ENCODE measurements around the gene ZCCHC4.
"Not testable (repeated sequence)": the region's sequence is repeated elsewhere in the genome, so short reads cannot be mapped to it uniquely, and the experiment has no call there.

The ZCCHC4 gene

DNA sequence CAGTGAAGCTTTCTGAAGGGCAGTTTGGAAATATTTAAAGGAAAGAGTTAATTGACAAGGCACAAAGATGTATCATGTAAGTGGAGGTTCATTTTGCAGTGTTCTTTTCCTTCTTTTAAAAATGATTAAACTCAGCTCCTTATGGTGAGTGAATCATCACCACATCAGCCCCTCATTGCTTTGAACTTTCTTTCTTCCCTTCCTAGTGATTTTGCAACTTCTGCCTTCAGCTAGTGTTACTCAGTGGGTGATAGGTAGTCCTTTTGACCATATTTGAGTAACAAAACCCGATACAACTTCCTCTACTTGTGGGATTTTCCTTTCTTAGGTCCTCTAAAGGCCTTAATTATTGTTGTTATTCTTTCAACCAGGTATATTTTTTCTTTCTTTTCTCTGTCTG, 8.2 kb downstream of the ZCCHC4 start:
- DNase-seq = peak; percentile 93

GRCh38 chr4:25321703-25322102, 9.1 kb downstream of the ZCCHC4 start:
- no peak for DNase-seq

DNA sequence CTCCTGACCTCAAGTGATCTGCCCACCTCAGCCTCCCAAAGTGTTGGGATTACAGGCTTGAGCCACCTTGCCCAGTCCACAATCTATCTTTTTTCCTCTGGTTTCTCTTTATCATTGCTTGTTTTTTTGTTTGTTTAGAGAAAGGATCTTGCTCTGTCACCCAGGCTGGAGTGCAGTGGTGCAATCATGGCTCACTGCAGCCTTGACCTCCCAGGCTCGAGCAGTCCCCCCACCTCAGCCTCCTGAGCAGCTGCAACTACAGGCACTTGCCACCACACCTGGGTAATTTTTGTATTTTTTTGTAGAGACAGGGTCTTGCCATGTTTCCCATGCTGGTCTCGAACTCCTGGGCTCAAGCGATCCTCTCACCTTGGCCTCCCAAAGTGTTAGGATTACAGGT, 15.9 kb downstream of the ZCCHC4 start:
- not testable (repeated sequence) for DNase-seq

DNA sequence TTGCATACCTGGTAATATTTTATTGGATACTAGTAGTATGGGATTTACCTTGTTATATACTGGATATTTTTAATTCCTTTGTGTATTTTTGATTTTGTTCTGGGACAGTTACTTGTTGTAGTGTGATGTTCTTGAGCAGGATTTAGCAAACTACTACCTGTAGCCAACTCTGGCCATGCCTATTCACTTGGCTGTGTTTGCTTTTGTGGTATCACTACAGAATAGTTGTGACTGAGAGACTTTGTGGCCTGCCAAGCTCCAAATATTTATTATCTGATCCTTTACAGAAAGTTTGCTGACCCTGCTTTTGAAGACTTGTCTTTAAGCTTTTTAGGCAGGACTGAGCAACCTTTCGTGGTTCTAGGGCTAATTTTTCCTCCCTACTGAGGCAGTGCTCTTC, 17.8 kb downstream of the ZCCHC4 start:
- DNase-seq = no peak

DNA sequence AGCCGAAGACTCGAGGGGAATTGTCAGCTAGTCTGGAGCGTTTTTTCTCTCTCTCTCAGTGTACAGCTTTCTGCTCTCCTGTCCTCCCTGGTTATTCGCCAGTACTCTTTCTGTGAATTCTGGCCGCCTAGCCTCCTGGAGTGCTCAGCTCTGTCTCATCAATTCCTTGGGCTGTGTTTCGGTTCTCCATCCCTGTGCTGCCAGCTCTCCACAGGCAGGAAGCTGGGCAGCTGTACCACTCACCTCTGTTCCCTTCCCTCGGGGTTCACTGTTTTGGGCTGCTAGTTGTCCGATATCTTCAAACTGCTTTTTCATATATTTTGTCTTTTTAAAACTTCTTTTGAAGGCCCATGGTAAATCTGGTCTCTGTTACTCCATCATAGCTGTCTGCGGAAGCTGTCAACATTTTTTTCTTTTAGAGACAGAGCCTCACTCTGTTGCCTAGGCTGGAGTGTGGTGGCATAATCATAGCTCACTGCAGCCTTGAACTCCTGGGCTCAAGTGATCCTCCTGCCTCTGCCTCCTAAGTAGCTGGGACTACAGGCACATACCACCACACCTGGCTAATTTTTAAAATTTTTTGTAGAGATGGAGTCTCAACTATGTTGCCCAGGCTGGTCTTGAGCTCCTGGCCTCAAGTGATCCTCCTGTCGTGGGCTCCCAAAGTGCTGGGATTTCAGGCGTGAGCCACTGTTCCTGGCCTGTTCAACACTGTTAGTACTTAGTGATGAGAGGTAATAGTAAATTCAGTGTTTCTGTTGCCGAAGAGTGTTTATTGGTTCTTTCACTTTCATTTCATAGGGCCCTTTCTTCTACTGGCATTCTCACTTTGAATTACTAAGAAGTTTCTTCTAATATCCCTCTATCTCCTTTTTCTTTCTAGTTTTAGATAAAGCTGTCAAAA, 18.6 kb downstream of the ZCCHC4 start:
- DNase-seq = no peak

DNA sequence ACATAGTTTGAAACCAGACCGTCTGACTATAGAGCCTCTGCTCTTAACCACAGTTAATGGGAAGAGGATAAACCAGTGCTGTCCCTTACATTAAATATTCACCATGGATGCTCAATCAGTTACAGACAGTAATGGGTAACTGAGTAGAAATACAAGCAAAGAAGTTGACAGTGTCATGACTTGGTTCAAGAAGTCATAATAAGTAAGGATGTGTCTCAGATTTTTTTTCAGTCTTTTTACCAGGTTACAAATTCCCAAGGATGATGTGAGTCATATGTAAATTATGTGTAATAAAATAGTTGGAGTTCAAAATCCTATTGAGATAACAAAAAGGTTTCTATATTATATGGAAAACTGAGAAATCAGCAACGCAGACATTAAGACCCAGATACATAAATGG, 31.1 kb downstream of the ZCCHC4 start:
- no peak for DNase-seq

DNA sequence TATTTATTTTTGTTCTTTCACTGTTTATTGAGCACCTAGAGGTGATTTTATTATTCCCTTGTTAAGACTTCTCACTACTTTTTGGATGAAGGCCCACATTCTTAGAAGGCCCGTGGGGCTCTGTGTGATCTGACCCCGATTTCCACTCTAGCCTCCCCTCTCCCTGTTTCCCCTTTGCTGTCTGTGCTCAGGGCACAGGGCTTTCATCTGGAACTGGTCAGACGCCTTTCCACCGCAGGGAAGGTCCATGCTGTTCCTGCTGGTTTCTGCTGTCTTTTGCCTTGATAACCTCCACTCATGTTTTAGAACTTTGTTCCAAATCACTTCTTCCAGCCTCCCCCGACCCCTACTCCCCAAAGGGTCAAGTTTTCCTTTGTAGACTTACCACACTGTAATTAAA, 33.2 kb downstream of the ZCCHC4 start:
- no peak for DNase-seq

DNA sequence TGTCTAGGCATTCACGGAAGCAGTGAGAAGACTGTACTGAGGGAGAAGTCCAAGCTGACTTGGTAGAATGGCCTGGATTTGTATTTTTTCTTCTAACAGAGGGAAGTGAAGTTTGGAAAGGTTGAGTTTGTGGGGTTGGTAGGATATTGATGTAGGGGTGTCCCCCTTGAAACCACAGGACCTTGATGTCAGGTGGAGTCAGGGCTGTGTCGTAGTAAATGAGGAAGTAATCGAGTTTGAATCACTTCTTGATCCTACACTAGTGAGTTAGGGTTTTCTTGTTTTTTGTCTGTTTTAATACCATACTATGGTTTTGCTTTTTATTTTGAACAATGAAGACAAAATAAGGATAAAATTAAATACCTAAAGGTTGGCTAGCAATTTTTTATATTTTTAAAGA, 34.3 kb downstream of the ZCCHC4 start:
- DNase-seq = peak; percentile 12 to 28

DNA sequence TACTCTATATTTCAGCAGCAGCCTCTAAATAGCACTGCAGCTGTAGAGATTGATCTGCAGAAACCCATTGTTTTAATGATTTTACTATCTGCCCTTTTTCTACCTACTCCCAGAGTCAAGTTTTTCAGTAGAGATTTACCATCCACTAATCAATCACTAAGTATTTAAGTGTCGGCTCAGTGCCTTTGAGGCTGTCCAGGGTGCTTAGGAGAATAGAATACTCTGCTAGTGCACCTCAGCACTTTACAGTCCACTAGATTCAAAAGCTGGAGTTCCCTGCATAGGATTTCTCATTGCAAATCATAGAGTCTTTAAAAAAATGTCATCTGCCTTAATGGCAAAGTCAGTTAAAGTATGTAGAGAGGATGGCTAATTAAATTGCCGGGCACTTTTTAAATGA, 34.9 kb downstream of the ZCCHC4 start:
- DNase-seq = no peak

GRCh38 chr4:25347971-25348370, 35.4 kb downstream of the ZCCHC4 start:
- DNase-seq = no peak

- no peak for DNase-seq
These were observed 38.0 kb downstream of the ZCCHC4 start for GRCh38 chr4:25350561-25350960.

GRCh38 chr4:25351777-25352416, 39.3 kb downstream of the ZCCHC4 start:
- DNase-seq = no peak

GRCh38 chr4:25356068-25356467, 43.5 kb downstream of the ZCCHC4 start:
- DNase-seq = no peak

DNA sequence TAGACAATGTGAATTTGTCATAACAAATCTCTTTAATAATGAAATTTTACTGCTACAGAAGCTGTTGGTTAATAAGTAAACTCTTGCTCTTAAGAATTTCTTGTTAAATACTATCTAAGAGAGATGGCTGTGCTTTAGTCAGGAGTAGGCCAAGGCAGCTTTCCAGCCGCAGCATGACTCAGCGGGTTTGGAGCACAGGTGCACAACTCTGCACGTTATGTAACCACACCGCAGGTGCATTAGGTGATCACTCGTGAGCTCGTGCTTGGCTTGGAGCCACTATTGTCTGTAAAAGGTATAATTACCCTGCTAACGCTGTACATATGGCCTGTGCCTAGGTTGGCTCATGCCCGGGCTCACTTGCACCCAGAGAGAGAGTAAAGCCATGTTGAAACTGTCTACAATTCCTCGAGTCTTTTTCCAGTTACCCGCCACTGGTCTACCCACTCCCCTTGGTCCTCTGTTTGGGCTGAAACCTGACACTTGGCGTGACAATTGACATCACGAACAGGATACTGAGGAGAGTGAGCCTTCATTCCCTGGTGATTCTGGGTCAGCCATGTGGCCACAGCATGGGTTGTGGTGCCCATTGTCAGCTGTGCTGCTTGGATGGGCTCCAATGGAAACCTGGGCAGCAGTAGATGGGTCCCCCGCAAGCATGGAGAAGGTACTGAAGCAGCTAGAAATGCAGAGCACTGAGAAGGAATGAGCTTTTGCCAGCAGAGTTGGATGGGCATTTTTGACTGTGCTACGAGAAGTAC, 46.1 kb downstream of the ZCCHC4 start:
- DNase-seq = no peak

DNA sequence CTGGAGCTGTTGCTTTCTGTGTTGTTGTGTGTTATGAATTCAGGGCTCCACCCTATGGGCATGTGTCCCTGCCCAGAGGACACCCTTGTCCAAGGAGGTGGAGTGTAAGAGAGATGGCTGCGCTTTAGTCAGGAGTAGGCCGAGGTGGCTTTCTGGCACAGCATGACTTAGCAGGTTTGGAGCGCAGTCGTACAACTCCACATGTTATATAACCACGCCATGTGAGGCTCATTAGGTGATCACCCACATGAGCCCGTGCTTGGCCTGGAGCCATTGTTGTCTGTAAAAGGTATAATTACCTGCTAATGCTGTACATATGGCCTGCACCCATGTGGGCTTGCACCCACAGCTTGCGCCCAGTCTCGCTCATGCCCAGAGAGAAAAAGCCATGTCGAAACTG, 48.7 kb downstream of the ZCCHC4 start:
- DNase-seq = no peak

DNA sequence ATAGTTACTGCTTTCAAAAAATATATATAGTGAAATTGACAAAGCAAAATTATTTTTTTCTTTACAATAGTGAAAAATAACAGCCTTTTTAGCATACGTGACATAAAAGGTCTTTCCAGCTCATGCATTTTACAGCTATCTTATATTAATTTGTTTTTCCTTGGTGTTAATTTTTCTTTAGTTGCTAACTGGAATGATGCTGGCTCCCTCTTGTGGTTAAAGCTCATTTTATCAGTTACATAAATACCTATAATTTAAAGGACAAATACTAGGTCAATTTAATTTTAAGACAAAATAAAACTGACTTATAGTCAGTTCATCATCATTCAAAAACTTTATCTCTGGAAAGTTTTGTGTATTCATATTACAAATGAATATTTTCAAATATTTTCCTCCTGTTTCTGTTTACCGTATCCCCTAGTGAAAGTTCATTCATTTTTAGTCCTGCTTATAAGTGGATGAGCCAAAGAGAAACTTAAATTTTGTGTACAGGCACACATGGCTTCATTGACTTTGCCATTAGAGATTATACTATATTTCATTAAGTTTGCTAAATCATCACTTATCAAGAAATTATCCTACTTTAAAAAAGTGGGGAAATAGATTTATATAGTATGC, 54.5 kb downstream of the ZCCHC4 start:
- peak; percentile 59 to 69 for DNase-seq

GRCh38 chr4:25367877-25368276, 55.3 kb downstream of the ZCCHC4 start:
- no peak for DNase-seq

- DNase-seq = no peak
These were observed 55.7 kb downstream of the ZCCHC4 start for GRCh38 chr4:25368315-25368714.

DNA sequence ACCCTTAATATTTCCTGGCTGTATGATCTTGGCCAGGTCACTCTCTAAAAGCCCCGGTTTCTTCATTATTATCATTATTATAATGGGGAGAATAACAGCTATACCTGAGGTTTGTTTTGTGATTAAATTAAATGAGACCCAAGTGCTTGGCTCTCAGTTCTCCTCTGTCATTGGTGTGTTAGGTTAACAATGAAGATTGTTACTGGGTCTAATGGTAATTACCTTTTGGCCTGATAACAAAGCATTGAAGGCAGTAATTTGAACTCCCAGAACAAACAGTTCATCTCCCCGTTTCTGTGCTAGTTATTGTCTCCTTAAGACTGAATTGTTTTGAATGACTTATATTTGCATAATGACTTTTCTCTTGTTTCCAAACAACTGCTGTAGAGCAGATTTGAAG, 57.7 kb downstream of the ZCCHC4 start:
- DNase-seq = no peak

GRCh38 chr4:25372549-25372948, 60.0 kb downstream of the ZCCHC4 start:
- not testable (repeated sequence) for DNase-seq

DNA sequence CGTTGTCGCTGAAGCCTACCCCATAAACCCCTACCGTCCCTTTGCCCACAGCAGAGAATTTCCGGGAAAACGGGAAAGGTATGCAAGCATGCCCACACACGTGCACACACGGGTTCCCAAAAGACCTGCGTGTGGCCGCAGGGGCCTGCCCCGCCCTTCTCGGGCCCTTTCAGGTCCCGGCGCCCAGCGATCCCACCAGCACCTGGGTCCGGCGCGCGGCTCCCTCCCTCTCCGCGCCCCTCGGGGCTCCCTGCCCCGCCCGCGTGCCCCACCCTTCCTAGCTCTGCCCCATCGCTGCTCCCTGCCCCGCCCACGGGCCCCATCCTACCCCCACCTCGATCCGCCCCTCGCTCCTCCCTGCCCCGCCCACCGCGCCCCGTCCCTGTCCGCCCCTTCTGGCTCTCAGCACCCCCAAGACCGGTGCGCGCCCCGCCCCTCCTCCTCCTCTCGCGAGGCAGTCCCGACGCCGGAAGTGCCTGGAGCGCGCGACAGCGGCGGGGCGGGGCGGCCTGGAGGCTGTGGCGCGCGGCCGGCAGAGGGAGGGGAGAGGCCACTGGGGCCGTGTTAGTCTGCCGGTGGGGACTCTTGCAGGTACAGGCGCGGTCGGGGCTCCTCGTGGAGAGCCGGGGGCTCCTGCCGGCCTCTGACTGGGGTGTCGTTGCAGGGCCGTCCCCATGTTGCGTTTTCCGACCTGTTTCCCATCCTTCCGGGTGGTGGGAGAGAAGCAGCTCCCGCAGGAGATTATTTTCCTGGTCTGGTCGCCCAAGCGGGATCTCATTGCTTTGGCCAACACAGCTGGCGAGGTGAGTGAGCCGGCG, 64.4 kb downstream of the ZCCHC4 start, which contains the start of gene ANAPC4:
TSS of gene ANAPC4 (plus strand) at position 510 of the 818 bp plus-strand sequence. CDS start at position 675, 165 bp downstream.
- DNase-seq = peak; percentile 91 to 92
